Lung (tissue), 12 donors: Measurements from ENCODE around the gene IFNLR1. TPM values are rescaled to one million over a fixed set of nuclear protein-coding genes. Genes with fewer than 3 reads are reported as not detected.

Experiments used
- ATAC-seq: fragments of 200-7000 bp; cut with Tn5 transposase; one replicate; pipeline ENCODE4 v1.9.1; 2020; ENCODE audit warnings: moderate number of reproducible peaks; ENCODE audit not compliant: insufficient read depth, low FRiP score
- DNase-seq, 3 donors: peaks; one replicate each; pipeline ENCODE4 v3.0.0-alpha.2; 2013 to 2017
- H3K27ac ChIP-seq, 2 donors: one replicate each; pipeline ENCODE4 v1.5.1; 2013; ENCODE audit warnings: mild to moderate bottlenecking in 2 of 2, moderate library complexity in 2 of 2, control low read depth in 1 of 2, inconsistent platforms in 1 of 2, low read depth in 1 of 2, low read length in 1 of 2
- H3K27me3 ChIP-seq, 3 donors: one replicate each; pipeline ENCODE4 v1.5.1; 2013; ENCODE audit warnings: low read length in 2 of 3; ENCODE audit not compliant: control insufficient read depth in 3 of 3, insufficient read depth in 3 of 3
- H3K36me3 ChIP-seq, 4 donors: one replicate each; pipeline ENCODE4 v1.5.1; 2013; ENCODE audit warnings: low read length in 4 of 4, mild to moderate bottlenecking in 1 of 4, moderate library complexity in 1 of 4; ENCODE audit not compliant: control insufficient read depth in 4 of 4, insufficient read depth in 4 of 4
- H3K4me1 ChIP-seq, 5 donors: one replicate each; pipeline ENCODE4 v1.5.1; 2013; ENCODE audit warnings: low read length in 5 of 5, mild to moderate bottlenecking in 2 of 5, moderate library complexity in 1 of 5; ENCODE audit not compliant: control insufficient read depth in 5 of 5, insufficient read depth in 5 of 5
- H3K4me3 ChIP-seq: one replicate; pipeline ENCODE4 v1.5.1; 2013; ENCODE audit warnings: mild to moderate bottlenecking, control low read depth, moderate library complexity
- H3K9ac ChIP-seq, 2 donors: one replicate each; pipeline ENCODE4 v1.5.1; 2013; ENCODE audit warnings: low read length in 2 of 2, control low read depth in 1 of 2; ENCODE audit not compliant: insufficient read depth in 1 of 2
- H3K9me3 ChIP-seq, 4 donors: one replicate each; pipeline ENCODE4 v1.5.1; 2013; ENCODE audit warnings: low read length in 3 of 4, mild to moderate bottlenecking in 1 of 4, moderate library complexity in 1 of 4; ENCODE audit not compliant: control insufficient read depth in 4 of 4, insufficient read depth in 3 of 4
- WGBS, 2 donors: extraction: QIAGEN DNeasy Blood & Tissue Kit; methylation state at CpG; one replicate each; pipeline ENCODE4 v1.1.7; 2013; 5-methylcytosine and 5-hydroxymethylcytosine counted together
- polyA plus RNA-seq, 2 donors: library from polyadenylated mRNA; stranded (reverse); fragments of 200-250 nt; gene quantifications; one replicate each; pipeline ENCODE4 v1.2.1, GENCODE V29; 2013
- total RNA-seq, 2 donors: library from RNA; depleted of rRNA in 1 of 2; stranded (reverse); fragments of >200 nt in 1 of 2; gene quantifications; one replicate each; pipeline ENCODE4 v1.2.1, GENCODE V29; 2014 to 2021
- TF ChIP-seq, protein P1 (sequence below): IDR thresholded peaks from 2 replicates; pipeline ENCODE4 v1.5.1; 2012; ENCODE audit warnings: mild to moderate bottlenecking; ENCODE audit errors: control extremely low read depth, extremely low read depth
- donor health status: control.
- donor health status: control.
- donor health status: Bipolar disorder and iron deficiency.
- donor health status: healthy.
- donor health status: DM: yes; HTN: yes; CAD: no.

The IFNLR1 gene
- total and polyA plus RNA-seq, 4 donors = 1.2 to 9.0 (median 2.7) TPM

DNA sequence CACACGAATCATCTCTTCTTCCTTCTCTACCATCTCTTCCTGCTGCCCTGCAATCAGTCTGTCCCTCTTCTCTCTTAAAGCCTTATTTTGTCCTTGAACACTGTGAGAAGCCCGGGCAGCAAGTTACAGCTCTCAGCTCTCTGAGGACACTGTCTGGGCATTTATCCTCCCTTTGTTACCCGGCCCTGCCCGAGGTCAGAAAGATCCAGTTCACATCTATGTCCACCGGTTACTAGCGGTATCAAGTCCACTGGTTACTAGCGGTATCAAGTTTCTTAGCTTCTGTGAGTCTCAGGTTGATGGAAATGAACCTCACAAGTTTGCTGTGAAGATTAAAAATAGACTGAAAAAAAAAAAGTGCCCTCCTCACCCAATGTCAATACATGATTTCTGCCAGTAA, 18.8 kb downstream of the IFNLR1 start:
- Histone ChIP-seq H3K4me1 (no peaks in the 10 kb centered on the region), H3K4me3 (no peak overlapping the region), H3K27ac (no peak overlapping the region), H3K9me3 (peaks cover 0 to 2% (median 0%) of the 10 kb centered on the region in 4 donors), H3K27me3 (no peaks in the 10 kb centered on the region), H3K9ac (no peak overlapping the region), H3K36me3 (no peaks in the 10 kb centered on the region)
- DNase-seq (no peak), ATAC-seq (no peak)
- TF ChIP-seq, protein P1, sequence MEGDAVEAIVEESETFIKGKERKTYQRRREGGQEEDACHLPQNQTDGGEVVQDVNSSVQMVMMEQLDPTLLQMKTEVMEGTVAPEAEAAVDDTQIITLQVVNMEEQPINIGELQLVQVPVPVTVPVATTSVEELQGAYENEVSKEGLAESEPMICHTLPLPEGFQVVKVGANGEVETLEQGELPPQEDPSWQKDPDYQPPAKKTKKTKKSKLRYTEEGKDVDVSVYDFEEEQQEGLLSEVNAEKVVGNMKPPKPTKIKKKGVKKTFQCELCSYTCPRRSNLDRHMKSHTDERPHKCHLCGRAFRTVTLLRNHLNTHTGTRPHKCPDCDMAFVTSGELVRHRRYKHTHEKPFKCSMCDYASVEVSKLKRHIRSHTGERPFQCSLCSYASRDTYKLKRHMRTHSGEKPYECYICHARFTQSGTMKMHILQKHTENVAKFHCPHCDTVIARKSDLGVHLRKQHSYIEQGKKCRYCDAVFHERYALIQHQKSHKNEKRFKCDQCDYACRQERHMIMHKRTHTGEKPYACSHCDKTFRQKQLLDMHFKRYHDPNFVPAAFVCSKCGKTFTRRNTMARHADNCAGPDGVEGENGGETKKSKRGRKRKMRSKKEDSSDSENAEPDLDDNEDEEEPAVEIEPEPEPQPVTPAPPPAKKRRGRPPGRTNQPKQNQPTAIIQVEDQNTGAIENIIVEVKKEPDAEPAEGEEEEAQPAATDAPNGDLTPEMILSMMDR = no peak
- WGBS, 2 donors = 88 to 90% methylated on average over 7 of the region's 7 CpGs

GRCh38 chr1:24167008-24167407, 20.1 kb downstream of the IFNLR1 start:
- H3K4me1 ChIP-seq = no peaks in the 10 kb centered on the region
- H3K9ac ChIP-seq = no peak overlapping the region
- no peaks in the 10 kb centered on the region for H3K9me3 ChIP-seq
- ATAC-seq (no peak), DNase-seq (no peak)
- no peaks in the 10 kb centered on the region for H3K27me3 ChIP-seq
- no peak overlapping the region for H3K27ac ChIP-seq
- no peak overlapping the region for H3K4me3 ChIP-seq
- no peaks in the 10 kb centered on the region for H3K36me3 ChIP-seq
- WGBS, 2 donors = 58 to 60% methylated on average over 4 of the region's 4 CpGs
- TF ChIP-seq, protein P1 = no peak

DNA sequence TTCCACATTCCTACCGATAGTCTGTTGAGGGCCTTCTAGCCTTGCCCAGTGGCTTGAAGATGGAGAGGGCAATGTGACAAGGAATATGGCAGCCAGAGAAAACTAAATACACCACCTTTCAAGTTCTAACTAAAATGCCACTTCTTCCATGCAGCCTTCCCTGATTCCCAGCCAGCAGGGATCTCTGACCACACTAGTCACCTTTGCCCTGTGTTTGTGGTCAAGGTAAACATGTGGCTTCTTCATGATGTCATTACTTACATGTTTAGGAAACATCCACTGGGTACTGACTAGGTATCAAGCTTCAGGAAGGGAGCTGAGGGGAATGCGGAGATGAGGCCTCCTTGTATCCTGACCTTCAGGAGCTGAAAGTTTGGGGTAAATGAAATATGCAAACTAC, 21.6 kb downstream of the IFNLR1 start:
- H3K4me3 ChIP-seq = no peak overlapping the region
- TF ChIP-seq, protein P1 = no peak
- no peaks in the 10 kb centered on the region for H3K36me3 ChIP-seq
- H3K9ac ChIP-seq = no peak overlapping the region
- H3K27ac ChIP-seq = no peak overlapping the region
- no peaks in the 10 kb centered on the region for H3K9me3 ChIP-seq
- DNase-seq = no peak
- no peaks in the 10 kb centered on the region for H3K4me1 ChIP-seq
- ATAC-seq = no peak
- H3K27me3 ChIP-seq = no peaks in the 10 kb centered on the region
- 94 to 97% methylated on average over 2 of the region's 2 CpGs for WGBS, 2 donors

GRCh38 chr1:24164004-24164403, 23.1 kb downstream of the IFNLR1 start:
- H3K4me1 ChIP-seq = no peaks in the 10 kb centered on the region
- no peak overlapping the region for H3K9ac ChIP-seq
- TF ChIP-seq, protein P1 = no peak
- ATAC-seq = no peak
- no peaks in the 10 kb centered on the region for H3K9me3 ChIP-seq
- no peak overlapping the region for H3K27ac ChIP-seq
- H3K27me3 ChIP-seq = no peaks in the 10 kb centered on the region
- H3K4me3 ChIP-seq = no peak overlapping the region
- WGBS, 2 donors = 95 to 98% methylated on average over 3 of the region's 3 CpGs
- DNase-seq = no peak
- H3K36me3 ChIP-seq = peaks cover 0 to 3% (median 0%) of the 10 kb centered on the region in 4 donors
